H1 (cell line): Measurements from ENCODE around the gene CASZ1. TPM values are rescaled to one million over a fixed set of nuclear protein-coding genes. Genes with fewer than 3 reads are reported as not detected.

ENCODE experiments used
- FOSL1 ChIP-seq: IDR thresholded peaks from 2 replicates; pipeline ENCODE4 v1.6.1; 2011; ENCODE audit warnings: mild to moderate bottlenecking, low read depth, low read length, moderate library complexity; ENCODE audit not compliant: insufficient read depth
- SIN3A ChIP-seq, 2 experiments: IDR thresholded peaks in 1 of 2; conservative IDR thresholded peaks in 1 of 2; 2 replicates each; pipeline ENCODE4 v1.6.1; 2011 to 2012; ENCODE audit warnings: low read length in 2 of 2, improper control_type of control experiment in 1 of 2, low read depth in 1 of 2, mild to moderate bottlenecking in 1 of 2
- TBP ChIP-seq: IDR thresholded peaks from 2 replicates; pipeline ENCODE4 v1.6.1; 2011; ENCODE audit warnings: low read depth, low read length, improper control_type of control experiment
- polyA plus RNA-seq, 7 experiments: library from polyadenylated mRNA; depleted of rRNA in 3 of 7; stranded (reverse) in 5 of 7; unstranded in 2 of 7; fragments of >200 nt in 5 of 7; fragments of 200-250 nt in 2 of 7; gene quantifications; 1 replicate in 5 of 7; 2 replicates in 1 of 7; 4 replicates in 1 of 7; pipeline versions ENCODE4 v1.2.1 to v1.2.3, GENCODE V29; 2011 to 2013; ENCODE audit warnings: missing spikeins in 2 of 7, mixed read lengths in 2 of 7
- total RNA-seq: library from RNA; stranded (reverse); fragmentation: NEBNext Ultra II Directional; extraction: Animal tissue kit (Norgen Biotek cat#: 25700); gene quantifications from 2 replicates; pipeline ENCODE4 v1.2.1, GENCODE V29; 2021

Gene CASZ1
- total and polyA plus RNA-seq, 2 of the 8 experiments (the other 6 are each of a cell fraction or from before 2014, with no cell fraction given), result 4.4 to 7.7 TPM

GRCh38 chr1:10613861-10614260 lies 182.6 kb downstream of the CASZ1 start (continued):
- TF ChIP-seq SIN3A (conservative IDR thresholded peaks at IDR 0.05 in 1 of 2, IDR thresholded peaks at IDR 0.05 in 1 of 2; ENCODE audit: low read depth in 1 of 2, low read length in 2 of 2) (no peak), FOSL1 (no peak), TBP (no peak)
